Stimulated activated effector memory CD8-positive, alpha-beta T cell treated with anti-CD3 and anti-CD28 coated beads, Interleukin-12 subunit alpha, Interleukin-12 subunit beta, amount 100 ng/mL, for 72 hours (primary cell): ENCODE measurements around the gene RIMBP2.

Experiments used
- ATAC-seq: fragments of 150-1000 bp; cut with Tn5 transposase; 2 replicates; pipeline ENCODE4 v1.10.0; 2021
- DNase-seq, 2 donors: peaks; one replicate each; pipeline ENCODE4 v3.0.0; 2021 to 2022; ENCODE audit warnings: low spot score in 2 of 2
- H3K27ac Mint-ChIP-seq: one replicate; pipeline ENCODE4 v1.8.0; 2022; ENCODE audit warnings: mild to moderate bottlenecking, mixed read lengths
- H3K36me3 Mint-ChIP-seq: one replicate; pipeline ENCODE4 v1.8.0; 2022; ENCODE audit warnings: mild to moderate bottlenecking, mixed read lengths
- H3K4me1 Mint-ChIP-seq: one replicate; pipeline ENCODE4 v1.8.0; 2022; ENCODE audit warnings: mixed read lengths
- H3K4me3 Mint-ChIP-seq: one replicate; pipeline ENCODE4 v1.8.0; 2022; ENCODE audit warnings: mild to moderate bottlenecking, mixed read lengths
- H3K9me3 Mint-ChIP-seq: one replicate; pipeline ENCODE4 v1.8.0; 2022; ENCODE audit warnings: mixed read lengths

RIMBP2 gene

GRCh38 chr12:130485291-130486145 lies 230.6 kb downstream of the RIMBP2 start:
- no peak for ATAC-seq
- no peaks in the 10 kb centered on the region for H3K36me3 Mint-ChIP-seq
- H3K4me3 Mint-ChIP-seq, result no peak overlapping the region
- H3K9me3 Mint-ChIP-seq, result peaks cover 4% of the 10 kb centered on the region
- H3K4me1 Mint-ChIP-seq, result no peaks in the 10 kb centered on the region
- H3K27ac Mint-ChIP-seq, result no peak overlapping the region
- DNase-seq, result no peak

GRCh38 chr12:130484221-130484620 lies 231.9 kb downstream of the RIMBP2 start:
- DNase-seq (no peak), ATAC-seq (no peak)
- no peak overlapping the region for H3K27ac Mint-ChIP-seq
- H3K4me1 Mint-ChIP-seq, result no peaks in the 10 kb centered on the region
- H3K36me3 Mint-ChIP-seq, result no peaks in the 10 kb centered on the region
- H3K9me3 Mint-ChIP-seq, result peaks cover 4% of the 10 kb centered on the region
- no peak overlapping the region for H3K4me3 Mint-ChIP-seq

DNA sequence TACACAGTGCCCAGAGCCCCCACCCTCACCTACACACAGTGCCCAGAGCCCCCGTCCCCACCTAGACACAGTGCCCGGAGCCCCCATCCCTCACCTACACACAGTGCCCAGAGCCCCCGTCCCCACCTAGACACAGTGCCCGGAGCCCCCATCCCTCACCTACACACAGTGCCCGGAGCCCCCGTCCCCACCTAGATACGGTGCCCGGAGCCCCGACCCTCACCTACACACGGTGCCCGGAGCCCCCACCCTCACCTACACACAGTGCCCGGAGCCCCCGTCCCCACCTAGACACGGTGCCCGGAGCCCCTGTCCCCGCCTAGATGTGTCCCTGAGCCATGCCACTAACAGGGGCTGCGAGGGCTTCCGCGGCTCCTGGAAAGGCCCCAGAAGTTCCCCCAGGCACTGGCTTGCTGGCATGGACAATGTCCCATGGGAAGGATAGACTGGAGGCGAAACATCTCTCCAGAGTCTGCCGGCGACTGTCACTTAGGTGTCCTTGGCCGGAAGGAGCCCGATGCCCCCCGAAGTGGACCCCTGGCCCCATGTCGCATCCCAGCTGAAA lies 232.4 kb downstream of the RIMBP2 start:
- no peak for ATAC-seq
- Mint-ChIP-seq H3K27ac (no peak overlapping the region), H3K9me3 (peaks cover 4% of the 10 kb centered on the region), H3K4me1 (no peaks in the 10 kb centered on the region), H3K4me3 (no peak overlapping the region), H3K36me3 (no peaks in the 10 kb centered on the region)
- DNase-seq, result no peak

GRCh38 chr12:130482448-130482847 lies 233.7 kb downstream of the RIMBP2 start:
- H3K27ac Mint-ChIP-seq, result no peak overlapping the region
- H3K36me3 Mint-ChIP-seq, result no peaks in the 10 kb centered on the region
- peaks cover 4% of the 10 kb centered on the region for H3K9me3 Mint-ChIP-seq
- H3K4me1 Mint-ChIP-seq, result no peaks in the 10 kb centered on the region
- DNase-seq (no peak), ATAC-seq (no peak)
- no peak overlapping the region for H3K4me3 Mint-ChIP-seq

GRCh38 chr12:130481392-130481879 lies 234.7 kb downstream of the RIMBP2 start:
- Mint-ChIP-seq H3K9me3 (no peaks in the 10 kb centered on the region), H3K4me1 (no peaks in the 10 kb centered on the region), H3K36me3 (no peaks in the 10 kb centered on the region), H3K27ac (no peak overlapping the region), H3K4me3 (no peak overlapping the region)
- ATAC-seq (no peak), DNase-seq (no peak)

- DNase-seq (no peak), ATAC-seq (no peak)
- no peak overlapping the region for H3K27ac Mint-ChIP-seq
- H3K4me3 Mint-ChIP-seq, result no peak overlapping the region
- no peaks in the 10 kb centered on the region for H3K36me3 Mint-ChIP-seq
- no peaks in the 10 kb centered on the region for H3K9me3 Mint-ChIP-seq
- H3K4me1 Mint-ChIP-seq, result no peaks in the 10 kb centered on the region
Measured at GRCh38 chr12:130480887-130481286, 235.2 kb downstream of the RIMBP2 start.

DNA sequence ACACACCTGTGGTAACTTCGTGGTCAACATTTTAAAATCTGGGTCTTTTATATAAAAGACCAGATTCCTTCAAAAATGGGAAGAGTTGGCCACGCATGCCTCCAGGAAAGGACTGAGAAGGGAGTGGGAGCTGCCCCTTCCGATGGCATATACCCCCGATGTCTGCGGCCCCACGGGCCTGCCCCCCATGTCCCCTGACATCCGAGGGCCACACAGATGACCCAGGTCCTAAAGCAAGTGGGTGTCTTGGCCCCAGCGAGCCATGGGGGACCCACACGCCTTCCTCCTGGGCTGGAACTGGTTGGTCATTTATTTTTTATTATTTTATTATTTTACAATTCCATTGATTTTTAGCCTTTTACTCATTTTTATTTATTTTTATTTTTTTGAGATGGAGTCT lies 235.9 kb downstream of the RIMBP2 start:
- ATAC-seq (no peak), DNase-seq (no peak)
- H3K27ac Mint-ChIP-seq, result no peak overlapping the region
- no peaks in the 10 kb centered on the region for H3K9me3 Mint-ChIP-seq
- H3K36me3 Mint-ChIP-seq, result no peaks in the 10 kb centered on the region
- H3K4me1 Mint-ChIP-seq, result no peaks in the 10 kb centered on the region
- no peak overlapping the region for H3K4me3 Mint-ChIP-seq

GRCh38 chr12:130479401-130480125 lies 236.5 kb downstream of the RIMBP2 start:
- Mint-ChIP-seq H3K9me3 (no peaks in the 10 kb centered on the region), H3K4me3 (no peak overlapping the region), H3K27ac (no peak overlapping the region), H3K36me3 (no peaks in the 10 kb centered on the region), H3K4me1 (no peaks in the 10 kb centered on the region)
- ATAC-seq, result no peak
- DNase-seq, result no peak

DNA sequence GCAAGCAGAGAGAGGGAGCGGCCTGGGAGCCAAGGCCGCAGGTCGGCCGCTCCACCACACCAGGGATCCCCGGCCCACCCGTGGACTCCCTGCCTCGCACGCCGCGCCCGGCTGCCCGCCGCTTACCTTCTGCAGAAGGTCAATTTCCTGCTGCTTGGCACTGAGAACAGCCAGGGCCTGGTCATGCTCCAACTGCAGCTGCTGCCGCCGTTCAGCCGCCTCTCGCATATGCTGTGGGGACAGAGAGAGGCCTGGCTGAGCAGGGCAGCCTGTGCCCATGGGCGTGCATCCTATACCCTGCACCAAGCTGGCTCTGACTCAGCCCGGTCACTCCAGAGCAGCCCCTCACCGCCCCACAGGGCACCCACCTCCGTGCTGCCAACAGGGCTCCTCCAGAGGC lies 237.3 kb downstream of the RIMBP2 start:
- H3K4me3 Mint-ChIP-seq, result no peak overlapping the region
- ATAC-seq, result no peak

GRCh38 chr12:130477701-130478100 lies 238.4 kb downstream of the RIMBP2 start:
- H3K27ac Mint-ChIP-seq, result no peak overlapping the region
- H3K4me3 Mint-ChIP-seq, result no peak overlapping the region
- DNase-seq (no peak), ATAC-seq (peak; percentile 17)
- H3K9me3 Mint-ChIP-seq, result no peaks in the 10 kb centered on the region
- no peaks in the 10 kb centered on the region for H3K36me3 Mint-ChIP-seq
- no peaks in the 10 kb centered on the region for H3K4me1 Mint-ChIP-seq

More for the DNA sequence above, 237.3 kb downstream of the RIMBP2 start:
- Mint-ChIP-seq H3K27ac (no peak overlapping the region), H3K36me3 (no peaks in the 10 kb centered on the region), H3K9me3 (no peaks in the 10 kb centered on the region), H3K4me1 (no peaks in the 10 kb centered on the region)
- no peak for DNase-seq

- Mint-ChIP-seq H3K9me3 (no peaks in the 10 kb centered on the region), H3K4me1 (no peaks in the 10 kb centered on the region), H3K36me3 (no peaks in the 10 kb centered on the region), H3K4me3 (no peak overlapping the region), H3K27ac (no peak overlapping the region)
- ATAC-seq, result no peak
- DNase-seq, result no peak
Measured at GRCh38 chr12:130477266-130477665, 238.8 kb downstream of the RIMBP2 start.

DNA sequence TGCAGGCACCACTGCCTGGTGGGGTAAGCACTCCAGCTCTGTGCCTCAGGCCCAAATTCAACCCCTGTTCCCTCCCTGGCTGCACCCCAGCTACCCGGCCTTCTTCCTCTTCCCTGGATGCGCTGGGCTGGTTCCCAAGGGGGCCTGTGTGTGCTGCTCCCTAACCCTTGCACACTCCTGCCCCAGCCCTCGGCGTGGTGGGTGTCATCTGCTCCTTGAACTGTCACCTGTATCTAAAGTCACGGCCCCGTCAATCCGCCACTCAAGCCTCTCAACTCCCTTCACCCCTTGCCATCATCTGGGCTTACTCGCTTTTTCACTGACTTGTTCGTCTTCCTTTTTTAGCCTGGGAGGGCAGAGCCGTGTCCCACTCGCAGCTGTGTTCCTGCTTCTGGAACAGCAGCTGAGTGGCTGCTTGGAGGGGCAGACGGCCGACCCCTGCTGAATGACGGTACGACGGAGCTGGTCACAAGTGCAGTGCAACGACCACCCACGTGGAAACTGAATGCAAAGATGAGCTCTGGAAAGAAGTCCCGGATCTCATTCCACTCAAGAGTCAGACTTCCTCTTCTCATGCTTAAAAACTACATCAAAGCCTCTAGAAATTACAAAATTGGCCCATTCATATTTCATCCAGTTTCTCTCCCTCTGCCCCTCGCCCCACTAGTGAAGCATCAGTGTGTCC lies 239.5 kb downstream of the RIMBP2 start:
- DNase-seq (no peak), ATAC-seq (no peak)
- Mint-ChIP-seq H3K36me3 (no peaks in the 10 kb centered on the region), H3K4me1 (no peaks in the 10 kb centered on the region), H3K4me3 (no peak overlapping the region), H3K9me3 (no peaks in the 10 kb centered on the region), H3K27ac (no peak overlapping the region)

- Mint-ChIP-seq H3K27ac (no peak overlapping the region), H3K36me3 (no peaks in the 10 kb centered on the region), H3K9me3 (no peaks in the 10 kb centered on the region), H3K4me1 (no peaks in the 10 kb centered on the region), H3K4me3 (no peak overlapping the region)
- DNase-seq, result no peak
- no peak for ATAC-seq
Measured at GRCh38 chr12:130474599-130475269, 241.4 kb downstream of the RIMBP2 start.

DNA sequence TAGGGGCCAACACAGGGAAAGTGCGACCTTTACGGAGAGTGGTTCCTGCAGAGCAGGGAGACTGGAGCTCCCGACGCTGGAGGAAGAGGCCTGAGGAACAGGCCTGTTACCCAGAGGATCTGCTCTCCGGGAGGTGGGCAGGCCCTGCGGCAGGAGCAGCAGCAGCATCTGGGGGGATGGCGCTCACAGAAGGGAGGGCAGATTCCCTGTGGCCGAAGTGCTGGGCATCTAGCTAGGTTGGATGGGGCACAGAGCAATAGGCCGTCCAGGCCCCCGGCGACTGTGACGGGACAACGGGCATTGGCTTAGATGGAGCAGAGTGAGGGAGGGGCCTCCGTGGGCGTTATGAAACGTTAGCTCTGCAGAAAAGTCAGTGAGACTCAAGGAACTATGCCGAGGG lies 242.8 kb downstream of the RIMBP2 start:
- no peak overlapping the region for H3K4me3 Mint-ChIP-seq
- no peaks in the 10 kb centered on the region for H3K36me3 Mint-ChIP-seq
- no peaks in the 10 kb centered on the region for H3K9me3 Mint-ChIP-seq
- H3K27ac Mint-ChIP-seq, result no peak overlapping the region
- ATAC-seq, result no peak
- DNase-seq, result no peak
- H3K4me1 Mint-ChIP-seq, result no peaks in the 10 kb centered on the region

GRCh38 chr12:130470969-130471368 lies 245.1 kb downstream of the RIMBP2 start:
- no peak for ATAC-seq
- no peak for DNase-seq
- Mint-ChIP-seq H3K4me1 (no peaks in the 10 kb centered on the region), H3K9me3 (peaks cover 5% of the 10 kb centered on the region), H3K4me3 (no peak overlapping the region), H3K27ac (no peak overlapping the region), H3K36me3 (no peaks in the 10 kb centered on the region)
